Gastroesophageal sphincter (tissue), 3 donors: ENCODE data around the gene UMAD1.

ENCODE experiments used
- CTCF ChIP-seq, 4 experiments: fragments of 200-600 bp in 2 of 4; fragments of 450-650 bp in 2 of 4; sonication (generic) in 1 of 4; IDR thresholded peaks; one replicate each; pipeline ENCODE4 v1.5.1; 2017 to 2019; ENCODE audit warnings: antibody characterized with exemption in 4 of 4, mild to moderate bottlenecking in 2 of 4, moderate library complexity in 2 of 4
- EP300 ChIP-seq: sonication (generic); formaldehyde crosslinking; IDR thresholded peaks from one replicate; pipeline ENCODE4 v1.6.1; 2017; ENCODE audit warnings: antibody characterized with exemption, mild to moderate bottlenecking
- POLR2A ChIP-seq, 2 donors: fragments of 450-650 bp; IDR thresholded peaks; one replicate each; pipeline ENCODE4 v1.6.1; 2017; ENCODE audit warnings: antibody characterized with exemption in 2 of 2, mild to moderate bottlenecking in 2 of 2, moderate library complexity in 1 of 2
- POLR2AphosphoS5 ChIP-seq: sonication (generic); formaldehyde crosslinking; IDR thresholded peaks from one replicate; pipeline ENCODE4 v1.6.1; 2017; ENCODE audit warnings: antibody characterized with exemption

GRCh38 chr7:7808156-7808555, 167.6 kb downstream of the UMAD1 start:
- no peak for TF ChIP-seq POLR2A (IDR thresholded peaks at IDR 0.05)
- TF ChIP-seq EP300, result no peak
- no peak for TF ChIP-seq CTCF (IDR thresholded peaks at IDR 0.05)
- TF ChIP-seq POLR2AphosphoS5, result no peak
